Activated T-helper 1 cell treated with anti-CD3 and anti-CD28 coated beads, Interleukin-2, amount 50 U/mL, for 16 hours (primary cell): Measurements from ENCODE around the gene MFSD12.

Experiments
- DNase-seq, 2 donors: peaks; one replicate each; pipeline ENCODE4 v3.0.0-alpha.2; 2020; ENCODE audit warnings: low read depth in 1 of 2, low spot score in 1 of 2

The MFSD12 gene

DNA sequence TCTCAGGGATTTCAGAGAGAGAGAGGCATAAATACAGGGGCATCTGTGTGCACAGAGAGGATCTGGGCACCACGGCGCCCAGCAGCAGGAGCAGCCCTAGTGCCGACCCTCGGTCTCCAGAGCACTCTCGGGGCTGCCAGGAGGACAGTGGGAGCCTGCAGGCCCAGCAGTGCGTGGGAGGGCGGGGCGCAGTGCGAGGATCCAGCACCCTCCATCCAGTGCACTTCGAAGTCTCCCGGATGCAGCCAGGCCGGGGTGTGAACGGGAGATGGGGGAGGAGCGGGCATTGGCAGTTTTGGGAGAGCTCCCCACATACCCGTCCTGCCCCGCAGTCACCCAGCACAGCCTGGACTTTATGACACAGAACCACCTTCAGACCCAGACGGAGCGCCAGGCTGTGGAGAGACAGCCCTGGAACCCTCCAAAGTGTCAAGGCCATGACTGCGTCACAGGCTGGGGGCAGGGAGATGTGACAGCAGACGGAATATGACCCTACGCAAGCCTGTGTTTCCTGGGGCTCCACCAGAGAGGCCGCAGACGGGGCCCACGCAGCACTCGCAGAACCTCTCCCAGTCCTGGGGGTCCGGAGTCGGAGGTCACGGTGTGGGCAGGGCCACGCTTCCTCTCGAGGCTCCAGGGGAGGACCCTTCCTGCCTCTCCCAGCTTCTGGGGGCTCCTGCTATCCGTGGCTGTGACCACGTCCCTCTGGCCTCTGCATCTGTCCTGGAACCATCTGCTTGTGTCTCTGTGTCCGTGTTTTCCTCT lies 33.1 kb downstream of the MFSD12 start:
- no peak for DNase-seq

GRCh38 chr19:3523361-3524077 lies 33.9 kb downstream of the MFSD12 start:
- DNase-seq: no peak

DNA sequence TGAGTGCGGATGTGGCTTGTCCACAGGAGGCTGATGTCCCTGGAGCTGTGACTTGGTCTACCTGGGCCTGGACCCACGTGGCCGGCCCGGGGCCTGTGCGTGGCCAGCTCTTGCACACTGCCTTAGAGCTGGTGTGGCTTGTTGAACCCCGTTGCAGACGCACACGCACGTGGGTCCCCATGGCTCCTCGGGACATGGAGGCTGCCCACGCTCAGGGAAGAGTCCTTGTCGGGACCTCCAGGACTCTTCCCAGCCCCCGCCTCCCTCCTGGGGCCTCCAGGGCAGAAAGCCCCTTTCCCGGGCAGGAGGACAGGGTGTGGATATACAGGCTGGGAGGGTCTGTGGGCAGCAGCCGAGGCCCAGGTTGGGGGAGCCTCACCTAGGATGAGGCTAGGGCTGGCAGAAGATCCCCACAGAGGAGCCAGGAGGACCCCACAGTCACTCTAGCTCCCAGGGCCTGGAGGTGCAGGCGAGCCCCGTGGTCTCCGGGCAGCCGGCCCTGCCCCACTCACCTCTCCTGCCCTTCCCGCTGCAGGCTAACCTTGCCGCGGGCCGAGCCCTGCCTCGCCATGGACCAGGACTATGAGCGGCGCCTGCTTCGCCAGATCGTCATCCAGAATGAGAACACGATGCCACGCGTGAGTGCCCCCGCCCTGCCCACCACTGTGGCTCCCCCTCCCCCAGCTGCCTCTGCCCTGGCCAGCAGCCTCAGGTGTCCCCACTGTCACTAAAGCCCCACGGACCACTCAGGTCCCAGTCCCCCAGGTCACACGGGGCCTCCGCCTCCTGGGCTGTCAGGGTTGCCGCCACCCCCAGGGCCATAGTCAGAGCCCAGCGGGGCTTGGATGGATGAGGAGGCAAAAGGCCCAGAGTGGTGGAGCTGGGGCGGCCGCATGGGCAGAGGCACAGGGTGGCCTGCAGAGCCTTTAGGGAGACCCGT lies 34.7 kb downstream of the MFSD12 start:
- DNase-seq: no peak

- DNase-seq: no peak
These were observed 36.3 kb downstream of the MFSD12 start for GRCh38 chr19:3521104-3521445.

GRCh38 chr19:3520166-3521103 lies 37.0 kb downstream of the MFSD12 start:
- DNase-seq: no peak

- DNase-seq: no peak
These were observed 38.3 kb downstream of the MFSD12 start for GRCh38 chr19:3519126-3519525.

GRCh38 chr19:3518659-3519058 lies 38.7 kb downstream of the MFSD12 start:
- DNase-seq: no peak

DNA sequence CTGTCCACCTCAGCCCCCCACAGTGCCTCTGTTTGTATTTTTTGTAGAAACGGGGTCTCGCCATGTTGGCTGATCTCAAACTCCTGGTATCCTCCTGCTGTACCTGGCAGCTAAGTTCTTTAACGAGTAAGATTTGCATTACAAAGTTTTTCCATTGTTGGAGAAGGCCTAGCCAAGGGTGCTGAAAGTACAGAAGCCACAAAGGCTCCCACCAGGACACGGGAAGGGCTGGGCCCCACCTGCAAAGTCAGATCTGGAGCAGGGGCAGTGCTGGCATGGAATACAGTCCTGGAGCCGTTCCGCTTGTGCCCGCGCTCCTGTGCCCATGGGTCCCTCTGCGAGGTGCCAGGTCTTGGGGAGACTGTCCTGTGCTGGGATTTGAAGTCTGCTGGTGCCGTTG lies 39.1 kb downstream of the MFSD12 start:
- DNase-seq: no peak

- no peak for DNase-seq
These were observed 39.7 kb downstream of the MFSD12 start for GRCh38 chr19:3517638-3518037.

GRCh38 chr19:3516675-3517207 lies 40.6 kb downstream of the MFSD12 start:
- DNase-seq: no peak

GRCh38 chr19:3515891-3516422 lies 41.4 kb downstream of the MFSD12 start:
- DNase-seq: no peak

- no peak for DNase-seq
These were observed 42.5 kb downstream of the MFSD12 start for GRCh38 chr19:3514930-3515329.

GRCh38 chr19:3513229-3514140 lies 43.9 kb downstream of the MFSD12 start:
- DNase-seq: no peak

GRCh38 chr19:3512562-3513228 lies 44.7 kb downstream of the MFSD12 start:
- DNase-seq: no peak

DNA sequence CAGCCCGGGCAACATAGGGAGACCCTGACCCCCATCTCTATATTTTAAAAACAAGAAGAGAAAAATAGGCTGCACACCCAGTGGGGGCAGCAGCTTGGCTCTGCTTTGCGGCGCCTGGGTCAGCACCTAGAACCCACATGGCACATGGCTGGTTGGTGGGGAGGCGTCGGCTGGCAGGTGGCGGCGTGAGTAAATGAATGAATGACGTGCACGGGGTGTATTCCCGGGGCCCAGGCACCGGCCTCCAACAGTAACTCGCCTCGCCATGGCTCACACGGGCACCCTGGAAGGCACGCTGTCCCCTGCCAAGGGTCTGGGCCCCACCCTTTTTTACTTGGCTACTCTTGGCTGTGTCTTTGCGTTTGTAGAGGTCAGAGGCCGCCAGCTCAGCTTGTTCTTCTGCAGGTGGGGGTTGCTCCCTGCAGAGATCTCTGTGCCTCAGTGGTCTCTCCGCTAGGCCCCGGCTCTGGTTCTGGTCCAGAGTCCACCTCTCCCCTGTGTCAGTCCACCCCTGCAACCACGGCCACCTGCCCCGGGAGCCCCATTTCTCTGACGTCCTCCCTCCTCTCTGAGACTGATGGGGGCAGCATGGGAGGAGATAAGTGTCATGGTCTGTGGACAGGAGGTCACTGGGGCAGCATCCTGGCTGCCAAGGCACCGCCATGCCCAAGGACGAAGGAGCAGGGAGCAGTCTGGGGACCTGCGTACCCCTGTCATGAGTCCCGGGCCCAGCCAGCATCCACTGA lies 45.7 kb downstream of the MFSD12 start:
- no peak for DNase-seq

DNA sequence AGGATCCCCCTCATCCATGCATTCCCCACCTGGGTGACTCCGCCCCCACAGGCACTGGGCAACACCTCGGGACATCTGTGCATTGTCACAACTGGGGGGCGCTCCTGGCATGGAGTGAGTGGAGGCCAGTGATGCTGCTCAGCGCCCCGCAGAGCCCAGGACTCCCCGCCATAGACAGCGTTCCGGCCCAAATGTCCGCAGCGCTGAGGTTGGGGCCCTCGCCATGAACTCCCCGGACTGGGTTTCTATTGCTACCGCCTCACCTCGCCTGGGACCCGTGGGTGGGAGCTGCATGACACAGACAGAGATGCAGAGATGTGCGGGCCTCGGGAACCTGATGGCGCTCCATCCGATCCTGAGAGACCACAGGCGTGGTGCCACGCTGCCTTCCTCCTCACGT lies 46.7 kb downstream of the MFSD12 start:
- no peak for DNase-seq

DNA sequence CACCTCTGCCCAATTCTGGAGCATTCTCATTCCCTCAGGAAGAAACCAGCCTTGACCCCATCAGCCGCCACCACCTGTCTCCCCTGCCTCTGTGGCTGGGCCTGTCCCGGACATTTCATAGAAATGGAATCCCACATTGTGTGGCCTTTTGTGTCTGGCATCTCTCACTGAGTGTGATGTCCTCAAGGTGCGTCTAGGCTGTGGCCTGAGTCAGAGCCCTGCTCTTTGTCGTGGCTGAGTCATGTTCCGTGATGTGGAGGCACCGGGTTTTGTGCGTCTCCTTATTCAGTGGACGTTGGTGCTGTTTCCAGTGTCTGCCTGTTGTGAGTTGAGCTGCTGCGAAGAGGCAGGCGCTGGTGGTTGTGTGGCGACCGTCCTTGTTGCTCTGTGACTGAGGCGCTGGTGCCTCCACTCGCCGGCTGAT lies 47.8 kb downstream of the MFSD12 start:
- DNase-seq: no peak
